Bronchial epithelial cell (primary cell): ENCODE data around the gene BPIFB1. TPM values are rescaled to one million over a fixed set of nuclear protein-coding genes. Genes with fewer than 3 reads are reported as not detected.
A peak's percentile ranks its signal among the peaks of the same experiment; 100 is the strongest.

ENCODE experiments used
- DNase-seq: peaks from one replicate; pipeline ENCODE4 v3.0.0-alpha.2; 2010; ENCODE audit warnings: low read depth
- FAIRE-seq: peaks from 2 replicates; lab custom pipeline; 2011; peaks lifted over from hg19 to GRCh38; lab: Jason Lieb, UNC
- H3K27me3 ChIP-seq: 2 replicates; pipeline ENCODE4 v1.5.1; 2011; ENCODE audit warnings: low read length; ENCODE audit not compliant: control insufficient read depth, insufficient read depth
- H3K36me3 ChIP-seq: 2 replicates; pipeline ENCODE4 v1.5.1; 2011; ENCODE audit warnings: low read length; ENCODE audit not compliant: control insufficient read depth, insufficient read depth
- H3K4me3 ChIP-seq: 2 replicates; pipeline ENCODE4 v1.5.1; 2011; ENCODE audit warnings: mild to moderate bottlenecking, low read depth, low read length, control low read depth
- total RNA-seq: library from RNA; depleted of rRNA; stranded (reverse); fragments of >200 nt; gene quantifications from 2 replicates; pipeline ENCODE4 v1.2.1, GENCODE V29; 2014
- TF ChIP-seq, protein P1 (sequence below): IDR thresholded peaks from 2 replicates; pipeline ENCODE4 v1.5.1; 2011; ENCODE audit warnings: mild to moderate bottlenecking, moderate library complexity, low read length, control low read depth, inconsistent platforms; ENCODE audit not compliant: insufficient read depth, severe bottlenecking

BPIFB1 gene
- total RNA-seq, 1 donor from 2014 or later: not detected

DNA sequence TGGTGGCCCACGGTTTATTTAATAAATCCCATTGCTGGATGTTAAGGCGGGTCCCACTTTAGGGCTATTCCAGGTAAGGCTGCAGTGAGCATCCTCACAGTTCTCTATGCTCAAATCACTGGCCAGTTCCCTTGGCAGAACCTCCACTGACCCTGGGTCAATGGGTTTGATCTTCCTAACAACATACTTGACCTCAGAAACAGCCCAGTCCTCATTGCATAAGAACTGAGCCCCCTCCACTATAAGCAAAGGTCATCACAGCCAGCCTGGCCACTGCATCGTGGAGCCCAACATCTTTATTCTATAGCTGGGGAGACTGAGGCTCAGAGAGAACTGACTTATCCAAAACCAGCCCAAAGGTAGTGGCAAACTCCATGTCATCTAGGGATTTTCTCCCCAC, 4.3 kb upstream of the BPIFB1 start:
- TF ChIP-seq, protein P1, sequence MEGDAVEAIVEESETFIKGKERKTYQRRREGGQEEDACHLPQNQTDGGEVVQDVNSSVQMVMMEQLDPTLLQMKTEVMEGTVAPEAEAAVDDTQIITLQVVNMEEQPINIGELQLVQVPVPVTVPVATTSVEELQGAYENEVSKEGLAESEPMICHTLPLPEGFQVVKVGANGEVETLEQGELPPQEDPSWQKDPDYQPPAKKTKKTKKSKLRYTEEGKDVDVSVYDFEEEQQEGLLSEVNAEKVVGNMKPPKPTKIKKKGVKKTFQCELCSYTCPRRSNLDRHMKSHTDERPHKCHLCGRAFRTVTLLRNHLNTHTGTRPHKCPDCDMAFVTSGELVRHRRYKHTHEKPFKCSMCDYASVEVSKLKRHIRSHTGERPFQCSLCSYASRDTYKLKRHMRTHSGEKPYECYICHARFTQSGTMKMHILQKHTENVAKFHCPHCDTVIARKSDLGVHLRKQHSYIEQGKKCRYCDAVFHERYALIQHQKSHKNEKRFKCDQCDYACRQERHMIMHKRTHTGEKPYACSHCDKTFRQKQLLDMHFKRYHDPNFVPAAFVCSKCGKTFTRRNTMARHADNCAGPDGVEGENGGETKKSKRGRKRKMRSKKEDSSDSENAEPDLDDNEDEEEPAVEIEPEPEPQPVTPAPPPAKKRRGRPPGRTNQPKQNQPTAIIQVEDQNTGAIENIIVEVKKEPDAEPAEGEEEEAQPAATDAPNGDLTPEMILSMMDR: no peak
- H3K36me3 ChIP-seq: no peaks in the 10 kb centered on the region
- H3K27me3 ChIP-seq: peaks cover 9% of the 10 kb centered on the region
- DNase-seq (no peak), FAIRE-seq (no peak)
- no peak overlapping the region for H3K4me3 ChIP-seq

DNA sequence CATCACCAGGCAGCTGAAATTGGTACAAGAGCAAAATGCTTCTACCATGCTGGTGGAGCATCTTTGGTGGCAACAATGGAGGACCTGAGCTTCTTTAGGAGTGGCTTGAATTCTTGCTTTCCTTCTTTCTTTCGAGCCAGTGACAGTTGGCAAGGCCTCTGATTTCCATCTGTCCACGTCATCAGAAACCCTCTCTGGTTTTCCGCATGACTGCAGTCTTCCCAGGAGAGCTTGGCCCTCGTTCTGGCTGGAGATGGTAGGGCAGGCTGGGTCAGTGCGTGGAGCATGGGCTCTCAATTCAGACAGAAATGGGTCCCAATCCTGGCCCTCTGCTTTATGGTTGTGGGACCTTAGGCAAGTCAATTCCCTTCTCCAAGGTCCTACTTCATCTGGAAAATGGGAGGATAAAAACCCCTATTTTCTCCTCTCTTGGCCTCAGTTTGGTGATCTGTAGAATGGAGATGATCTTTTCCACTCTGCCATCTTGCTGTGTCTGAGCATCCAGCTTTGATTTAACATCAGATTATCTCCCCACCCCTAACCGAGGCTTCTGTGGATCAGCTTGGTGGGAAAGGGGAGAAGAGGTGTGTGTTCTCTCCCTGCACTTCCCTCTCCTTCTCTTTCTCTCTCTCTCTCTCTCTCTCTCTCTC, 3.6 kb upstream of the BPIFB1 start:
- DNase-seq: no peak
- no peak for FAIRE-seq
- Histone ChIP-seq H3K27me3 (peaks cover 9% of the 10 kb centered on the region), H3K36me3 (no peaks in the 10 kb centered on the region), H3K4me3 (no peak overlapping the region)
- TF ChIP-seq, protein P1: no peak

DNA sequence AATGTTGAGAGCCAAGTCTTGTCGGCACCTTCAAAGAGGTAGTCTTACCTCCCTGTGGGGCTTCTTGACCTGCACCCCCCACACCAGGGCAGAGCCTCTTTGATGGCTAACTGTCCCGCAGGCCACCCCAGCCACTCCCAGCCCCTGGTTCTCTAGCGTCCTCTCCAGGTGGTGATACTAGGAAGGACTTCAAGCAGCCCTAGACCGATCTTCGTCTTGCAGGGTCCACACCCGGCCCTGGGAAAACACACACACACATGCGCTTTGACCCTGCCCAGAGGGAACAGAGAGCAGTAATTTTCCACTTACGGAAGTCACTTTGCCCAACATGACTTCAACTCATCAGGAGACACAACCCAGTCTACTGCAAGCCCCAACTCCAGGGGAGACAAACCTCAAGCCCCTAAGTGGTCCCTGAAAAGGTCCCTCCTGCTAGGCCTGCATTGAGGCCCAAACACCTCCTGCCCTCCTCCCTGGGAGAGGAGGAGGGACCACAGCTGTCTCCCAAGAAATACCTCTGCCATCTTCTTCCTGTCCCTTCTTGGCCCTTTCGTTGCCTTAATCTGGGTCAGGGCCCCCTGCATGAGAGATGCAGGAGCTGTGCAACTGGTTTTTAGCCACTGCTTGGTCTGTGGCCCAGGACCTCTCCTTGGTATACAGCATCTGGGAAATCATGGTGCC, 2.9 kb upstream of the BPIFB1 start:
- DNase-seq: no peak
- peak; percentile 43 for FAIRE-seq
- no peak overlapping the region for H3K4me3 ChIP-seq
- no peaks in the 10 kb centered on the region for H3K36me3 ChIP-seq
- peaks cover 9% of the 10 kb centered on the region for H3K27me3 ChIP-seq
- TF ChIP-seq, protein P1: no peak

DNA sequence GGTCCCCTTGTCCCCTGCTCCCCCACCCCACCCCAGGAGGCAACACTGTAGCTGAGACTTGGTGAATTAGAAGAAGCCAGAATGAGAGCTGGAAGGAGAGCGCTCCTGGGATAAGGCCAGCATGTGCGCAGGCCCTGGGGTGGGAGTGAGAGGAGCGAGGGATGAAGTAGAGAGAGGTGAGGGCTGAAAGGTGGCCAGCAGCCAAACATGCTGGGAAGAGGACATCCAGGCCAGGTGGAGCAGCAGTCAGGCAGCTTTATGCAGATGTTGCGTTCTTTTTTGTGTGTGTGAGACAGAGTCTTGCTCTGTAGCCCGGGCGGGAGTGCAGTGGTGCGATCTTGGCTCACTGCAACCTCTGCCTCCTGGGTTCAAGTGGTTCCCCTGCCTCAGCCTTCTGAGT, 2.2 kb upstream of the BPIFB1 start:
- TF ChIP-seq, protein P1: no peak
- no peaks in the 10 kb centered on the region for H3K36me3 ChIP-seq
- no peak overlapping the region for H3K4me3 ChIP-seq
- peaks cover 9% of the 10 kb centered on the region for H3K27me3 ChIP-seq
- DNase-seq (no peak), FAIRE-seq (no peak)

DNA sequence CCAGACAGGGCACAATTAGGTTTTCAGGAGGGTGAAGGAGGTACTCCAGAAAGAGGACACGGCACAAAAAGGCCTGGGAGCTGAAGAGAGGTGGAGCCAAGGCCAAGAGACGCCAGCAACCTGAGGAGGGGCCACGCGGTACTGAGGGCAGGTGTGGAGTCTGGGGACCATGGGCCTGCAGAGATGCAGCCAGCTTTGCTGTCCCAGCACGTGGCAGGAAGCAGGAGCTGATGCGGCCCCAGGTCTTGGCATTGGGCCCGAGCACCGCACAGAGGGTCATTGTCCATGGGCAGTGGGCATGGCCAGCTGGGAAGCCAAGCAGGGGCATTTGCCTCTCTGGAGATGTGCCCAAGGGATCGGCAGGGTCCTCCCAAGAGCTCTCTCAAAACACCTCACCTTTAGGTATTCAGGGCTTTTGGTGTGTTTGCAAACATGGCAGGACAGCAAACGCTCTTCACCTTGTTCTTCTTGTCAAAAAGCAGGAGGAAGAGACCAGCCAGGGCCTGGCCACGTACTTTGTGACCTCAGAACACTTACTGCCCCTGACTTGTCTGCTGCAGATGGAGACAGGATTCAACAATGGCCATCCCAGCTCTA, 1.4 kb upstream of the BPIFB1 start:
- no peaks in the 10 kb centered on the region for H3K36me3 ChIP-seq
- FAIRE-seq: no peak
- H3K4me3 ChIP-seq: no peak overlapping the region
- TF ChIP-seq, protein P1: no peak
- no peak for DNase-seq
- peaks cover 6% of the 10 kb centered on the region for H3K27me3 ChIP-seq
